Inflammatory macrophage (primary cell): Measurements from ENCODE around the gene UBE2F.
"Not testable (repeated sequence)": the region's sequence is repeated elsewhere in the genome, so short reads cannot be mapped to it uniquely, and the experiment has no call there.

Experiments
- DNase-seq, 2 donors: peaks; one replicate each; pipeline ENCODE4 v3.0.0-alpha.2; 2020 to 2022

UBE2F gene

GRCh38 chr2:238022594-238023157 lies 55.9 kb downstream of the UBE2F start:
- no peak for DNase-seq

GRCh38 chr2:238023608-238024007 lies 56.8 kb downstream of the UBE2F start:
- DNase-seq, result no peak

- no peak for DNase-seq
Observed at GRCh38 chr2:238024986-238025385, 58.2 kb downstream of the UBE2F start.

GRCh38 chr2:238025741-238026360 lies 59.0 kb downstream of the UBE2F start:
- DNase-seq, result no peak

GRCh38 chr2:238027058-238027457 lies 60.2 kb downstream of the UBE2F start:
- no peak for DNase-seq

- no peak for DNase-seq
Observed at GRCh38 chr2:238027591-238028415, 61.0 kb downstream of the UBE2F start.

- DNase-seq, result no peak
Observed at GRCh38 chr2:238029853-238030252, 63.0 kb downstream of the UBE2F start.

GRCh38 chr2:238030422-238031155 lies 63.8 kb downstream of the UBE2F start:
- no peak for DNase-seq

- no peak for DNase-seq
Observed at GRCh38 chr2:238031751-238032150, 64.9 kb downstream of the UBE2F start.

GRCh38 chr2:238032755-238033337 lies 66.0 kb downstream of the UBE2F start:
- no peak for DNase-seq

- DNase-seq, result not testable (repeated sequence)
Observed at GRCh38 chr2:238033991-238034390, 67.2 kb downstream of the UBE2F start.

GRCh38 chr2:238038203-238038602 lies 71.4 kb downstream of the UBE2F start:
- DNase-seq, result no peak

GRCh38 chr2:238039151-238039550 lies 72.3 kb downstream of the UBE2F start:
- DNase-seq, result no peak

GRCh38 chr2:238039985-238040384 lies 73.2 kb downstream of the UBE2F start:
- DNase-seq, result no peak

GRCh38 chr2:238040918-238041317 lies 74.1 kb downstream of the UBE2F start:
- no peak for DNase-seq

- DNase-seq, result no peak
Observed at GRCh38 chr2:238042090-238042489, 75.3 kb downstream of the UBE2F start.

- DNase-seq, result no peak
Observed at GRCh38 chr2:238042849-238043584, 76.2 kb downstream of the UBE2F start.

GRCh38 chr2:238043851-238044250 lies 77.0 kb downstream of the UBE2F start:
- no peak for DNase-seq

- DNase-seq, result no peak
Observed at GRCh38 chr2:238045575-238045974, 78.8 kb downstream of the UBE2F start.

GRCh38 chr2:238046725-238047270 lies 80.0 kb downstream of the UBE2F start:
- no peak for DNase-seq

- DNase-seq, result no peak
Observed at GRCh38 chr2:238053191-238053776, 86.5 kb downstream of the UBE2F start.
